ENCODE results near the gene TNFRSF13B. TPM values are rescaled to one million over a fixed set of nuclear protein-coding genes. Genes with fewer than 3 reads are reported as not detected.
"Not testable (repeated sequence)": the region's sequence is repeated elsewhere in the genome, so short reads cannot be mapped to it uniquely, and the experiment has no call there.

The TNFRSF13B gene
- total RNA-seq, 1 experiment from 2014 or later: not detected

- H3K27me3 Mint-ChIP-seq (ENCODE audit: insufficient read depth, unreplicated experiment): no peaks in the 10 kb centered on the region
- BruUV-seq (replicated peaks): no TSS peak
- no peaks in the 10 kb centered on the region for H3K9me3 Mint-ChIP-seq (ENCODE audit: unreplicated experiment)
- CTCF ChIA-PET: no interaction called here
- no peaks in the 10 kb centered on the region for H3K4me1 Mint-ChIP-seq (ENCODE audit: insufficient read depth, unreplicated experiment)
- intact Hi-C loops (cut with micrococcal nuclease): no loop called here
- H3K36me3 Mint-ChIP-seq (ENCODE audit: insufficient read depth, unreplicated experiment): no peaks in the 10 kb centered on the region
- POLR2A ChIA-PET: no interaction called here
- H3K4me3 Mint-ChIP-seq (ENCODE audit: unreplicated experiment): no peak overlapping the region
- H3K27ac Mint-ChIP-seq (ENCODE audit: low read depth, unreplicated experiment): no peak overlapping the region
- DNase-seq (ENCODE audit: unreplicated experiment): no peak
- TF ChIP-seq, protein P1, sequence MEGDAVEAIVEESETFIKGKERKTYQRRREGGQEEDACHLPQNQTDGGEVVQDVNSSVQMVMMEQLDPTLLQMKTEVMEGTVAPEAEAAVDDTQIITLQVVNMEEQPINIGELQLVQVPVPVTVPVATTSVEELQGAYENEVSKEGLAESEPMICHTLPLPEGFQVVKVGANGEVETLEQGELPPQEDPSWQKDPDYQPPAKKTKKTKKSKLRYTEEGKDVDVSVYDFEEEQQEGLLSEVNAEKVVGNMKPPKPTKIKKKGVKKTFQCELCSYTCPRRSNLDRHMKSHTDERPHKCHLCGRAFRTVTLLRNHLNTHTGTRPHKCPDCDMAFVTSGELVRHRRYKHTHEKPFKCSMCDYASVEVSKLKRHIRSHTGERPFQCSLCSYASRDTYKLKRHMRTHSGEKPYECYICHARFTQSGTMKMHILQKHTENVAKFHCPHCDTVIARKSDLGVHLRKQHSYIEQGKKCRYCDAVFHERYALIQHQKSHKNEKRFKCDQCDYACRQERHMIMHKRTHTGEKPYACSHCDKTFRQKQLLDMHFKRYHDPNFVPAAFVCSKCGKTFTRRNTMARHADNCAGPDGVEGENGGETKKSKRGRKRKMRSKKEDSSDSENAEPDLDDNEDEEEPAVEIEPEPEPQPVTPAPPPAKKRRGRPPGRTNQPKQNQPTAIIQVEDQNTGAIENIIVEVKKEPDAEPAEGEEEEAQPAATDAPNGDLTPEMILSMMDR (IDR thresholded peaks at IDR 0.05; ENCODE audit: unreplicated experiment): no peak
Observed at GRCh38 chr17:16923904-16924695, 47.8 kb downstream of the TNFRSF13B start.

DNA sequence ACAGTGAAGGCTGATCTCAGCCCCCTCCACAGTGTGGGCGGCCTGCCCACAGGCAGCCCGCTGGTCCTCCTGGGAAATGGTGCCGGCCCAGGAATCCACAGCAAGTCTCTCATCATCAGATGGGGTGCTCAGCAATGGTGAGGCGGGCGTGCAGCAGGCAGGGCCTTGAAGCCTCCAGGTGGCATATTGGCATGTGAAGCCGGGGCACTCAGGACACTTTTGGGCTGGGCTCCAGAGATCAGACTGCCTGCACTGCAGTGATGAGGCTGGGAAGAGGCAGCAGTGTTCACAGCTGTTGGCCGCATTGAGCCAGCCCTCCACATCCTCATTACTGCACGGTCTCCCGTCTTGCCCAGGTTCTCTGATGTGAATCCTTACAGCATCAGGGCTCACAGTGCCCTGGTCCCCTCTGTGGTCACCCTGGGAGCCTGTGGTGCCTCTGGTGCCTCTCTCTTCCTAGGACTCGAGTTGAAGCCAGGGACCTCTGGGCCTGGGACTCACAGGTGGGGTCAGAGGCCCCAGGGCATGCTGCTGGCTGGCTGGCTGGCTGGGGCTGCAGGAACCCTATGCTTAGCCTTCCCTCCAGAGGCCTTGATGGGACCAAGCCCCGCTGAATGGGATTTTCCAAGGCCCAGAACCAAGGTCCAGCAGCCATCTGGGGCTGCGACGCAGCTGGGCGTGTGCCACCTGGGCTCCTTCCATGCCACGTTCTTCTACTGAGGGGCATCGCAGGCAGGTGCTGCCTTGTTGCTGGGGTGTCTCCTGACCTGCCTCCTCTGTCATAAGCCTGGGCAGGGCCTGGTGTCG lies 48.6 kb downstream of the TNFRSF13B start:
- no TSS peak for BruUV-seq (replicated peaks)
- no peak for DNase-seq (ENCODE audit: unreplicated experiment)
- H3K27me3 Mint-ChIP-seq (ENCODE audit: insufficient read depth, unreplicated experiment): no peaks in the 10 kb centered on the region
- H3K27ac Mint-ChIP-seq (ENCODE audit: low read depth, unreplicated experiment): no peak overlapping the region
- intact Hi-C loops (cut with micrococcal nuclease): no loop called here
- no peaks in the 10 kb centered on the region for H3K9me3 Mint-ChIP-seq (ENCODE audit: unreplicated experiment)
- H3K36me3 Mint-ChIP-seq (ENCODE audit: insufficient read depth, unreplicated experiment): no peaks in the 10 kb centered on the region
- ChIA-PET POLR2A (no interaction called here), CTCF (interaction anchor here (0.7 to 0.8 kb wide), 2 partner anchors 20 to 324 kb away, joined by 3 read pairs; no protein-coding TSS in a partner anchor)
- no peaks in the 10 kb centered on the region for H3K4me1 Mint-ChIP-seq (ENCODE audit: insufficient read depth, unreplicated experiment)
- TF ChIP-seq, protein P1 (IDR thresholded peaks at IDR 0.05; ENCODE audit: unreplicated experiment): no peak
- no peak overlapping the region for H3K4me3 Mint-ChIP-seq (ENCODE audit: unreplicated experiment)

DNA sequence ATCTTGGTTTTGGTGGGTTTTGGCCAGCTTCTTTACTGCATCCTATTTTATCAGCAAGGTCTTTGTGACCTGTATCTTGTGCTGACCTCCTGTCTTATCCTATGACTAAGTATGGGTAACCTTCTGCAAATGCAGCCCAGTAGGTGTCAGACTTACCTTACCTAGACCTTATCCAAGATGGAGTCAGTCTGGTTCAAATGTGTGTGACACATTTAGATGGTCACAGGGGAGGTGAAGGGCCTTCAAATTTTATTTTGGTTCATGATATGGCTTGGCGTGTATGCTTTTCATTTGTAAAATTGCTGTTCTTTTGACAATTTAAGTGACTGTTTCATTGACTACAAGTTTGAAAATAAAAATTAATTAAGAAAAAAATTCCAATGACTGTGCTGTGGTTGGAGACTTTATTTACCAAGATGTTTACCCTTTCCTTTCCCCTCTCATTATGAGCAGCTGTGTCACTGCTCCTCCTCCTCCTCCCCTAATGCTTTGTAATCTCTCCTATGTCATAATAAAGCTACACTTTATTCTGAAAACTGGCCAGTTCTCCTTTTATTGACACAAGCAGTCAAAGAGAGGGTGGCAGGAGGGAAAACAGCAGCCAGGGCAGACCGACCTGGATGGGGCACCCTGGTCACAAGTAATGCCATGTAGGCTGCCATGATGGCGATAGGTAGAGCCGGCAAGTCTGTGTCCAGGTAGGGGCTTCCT lies 49.4 kb downstream of the TNFRSF13B start:
- POLR2A ChIA-PET: no interaction called here
- H3K27me3 Mint-ChIP-seq (ENCODE audit: insufficient read depth, unreplicated experiment): no peaks in the 10 kb centered on the region
- H3K4me3 Mint-ChIP-seq (ENCODE audit: unreplicated experiment): no peak overlapping the region
- no peaks in the 10 kb centered on the region for H3K36me3 Mint-ChIP-seq (ENCODE audit: insufficient read depth, unreplicated experiment)
- BruUV-seq (replicated peaks): no TSS peak
- no peak overlapping the region for H3K27ac Mint-ChIP-seq (ENCODE audit: low read depth, unreplicated experiment)
- no peaks in the 10 kb centered on the region for H3K4me1 Mint-ChIP-seq (ENCODE audit: insufficient read depth, unreplicated experiment)
- CTCF ChIA-PET: interaction anchor here (0.7 to 1.5 kb wide), 3 partner anchors 21 to 325 kb away, joined by 3 read pairs; no protein-coding TSS in a partner anchor
- H3K9me3 Mint-ChIP-seq (ENCODE audit: unreplicated experiment): no peaks in the 10 kb centered on the region
- peak; percentile 22 for DNase-seq (ENCODE audit: unreplicated experiment)
- intact Hi-C loops (cut with micrococcal nuclease): no loop called here
- TF ChIP-seq, protein P1 (IDR thresholded peaks at IDR 0.05; ENCODE audit: unreplicated experiment): peak; percentile 21

- H3K27me3 Mint-ChIP-seq (ENCODE audit: insufficient read depth, unreplicated experiment); DNase-seq (ENCODE audit: unreplicated experiment); intact Hi-C loops (cut with micrococcal nuclease): not testable (repeated sequence)
Observed at GRCh38 chr17:16921451-16921850, 50.5 kb downstream of the TNFRSF13B start.

More at GRCh38 chr17:16921451-16921850, 50.5 kb downstream of the TNFRSF13B start:
- H3K4me1 Mint-ChIP-seq (ENCODE audit: insufficient read depth, unreplicated experiment); POLR2A ChIA-PET; H3K36me3 Mint-ChIP-seq (ENCODE audit: insufficient read depth, unreplicated experiment); BruUV-seq (replicated peaks); H3K4me3 Mint-ChIP-seq (ENCODE audit: unreplicated experiment); H3K27ac Mint-ChIP-seq (ENCODE audit: low read depth, unreplicated experiment); H3K9me3 Mint-ChIP-seq (ENCODE audit: unreplicated experiment): not testable (repeated sequence)
- CTCF ChIA-PET: interaction anchor here (0.7 to 1.5 kb wide), 2 partner anchors 70 to 78 kb away, joined by 3 read pairs; no protein-coding TSS in a partner anchor
